H9 (cell line): Measurements from ENCODE around the gene FANCG. TPM values are rescaled to one million over a fixed set of nuclear protein-coding genes. Genes with fewer than 3 reads are reported as not detected.

Experiments
- DNase-seq: peaks from one replicate; pipeline ENCODE4 v3.0.0-alpha.2; 2017
- H2AFZ ChIP-seq: one replicate; pipeline ENCODE4 v1.6.1; 2013; ENCODE audit warnings: mild to moderate bottlenecking, low read length, control low read depth, moderate library complexity
- H2AK5ac ChIP-seq: 2 replicates; pipeline ENCODE4 v1.6.1; 2013; ENCODE audit warnings: low read length, control low read depth, mixed read lengths; ENCODE audit not compliant: insufficient read length
- H2BK120ac ChIP-seq: one replicate; pipeline ENCODE4 v1.6.1; 2013; ENCODE audit warnings: low read depth, mild to moderate bottlenecking, low read length, control low read depth, inconsistent platforms; ENCODE audit not compliant: poor library complexity, severe bottlenecking
- H2BK12ac ChIP-seq: 2 replicates; pipeline ENCODE4 v1.6.1; 2013; ENCODE audit warnings: low read length, control low read depth, mixed read lengths, low read depth; ENCODE audit not compliant: insufficient read length
- H2BK15ac ChIP-seq: 2 replicates; pipeline ENCODE4 v1.6.1; 2013; ENCODE audit warnings: low read depth, low read length, control low read depth
- H2BK20ac ChIP-seq: one replicate; pipeline ENCODE4 v1.6.1; 2013; ENCODE audit warnings: low read depth, mild to moderate bottlenecking, low read length, control low read depth, inconsistent platforms; ENCODE audit not compliant: poor library complexity, severe bottlenecking
- H2BK5ac ChIP-seq: 2 replicates; pipeline ENCODE4 v1.6.1; 2013; ENCODE audit warnings: low read length, control low read depth, mixed read lengths; ENCODE audit not compliant: insufficient read length
- H3K14ac ChIP-seq: 2 replicates; pipeline ENCODE4 v1.6.1; 2013; ENCODE audit warnings: low read length, control low read depth; ENCODE audit not compliant: insufficient read depth
- H3K18ac ChIP-seq: 2 replicates; pipeline ENCODE4 v1.6.1; 2013; ENCODE audit warnings: low read depth, mild to moderate bottlenecking, mixed read lengths, low read length, control low read depth; ENCODE audit not compliant: insufficient read length
- H3K23ac ChIP-seq: 2 replicates; pipeline ENCODE4 v1.6.1; 2013; ENCODE audit warnings: low read length, control low read depth, mixed read lengths, low read depth; ENCODE audit not compliant: insufficient read length
- H3K23me2 ChIP-seq: 2 replicates; pipeline ENCODE4 v1.6.1; 2013; ENCODE audit warnings: low read depth, mild to moderate bottlenecking, mixed read lengths, low read length, control low read depth; ENCODE audit not compliant: insufficient read length, poor library complexity, severe bottlenecking
- H3K27ac ChIP-seq: 2 replicates; pipeline ENCODE4 v1.5.1; 2013; ENCODE audit warnings: low read length, control low read depth, mixed read lengths, low read depth; ENCODE audit not compliant: insufficient read length
- H3K27me3 ChIP-seq: 2 replicates; pipeline ENCODE4 v1.6.1; 2013; ENCODE audit warnings: low read length, control low read depth, inconsistent platforms; ENCODE audit not compliant: insufficient read depth
- H3K4ac ChIP-seq: 2 replicates; pipeline ENCODE4 v1.6.1; 2013; ENCODE audit warnings: low read depth, mild to moderate bottlenecking, control low read depth, inconsistent platforms, low read length, moderate library complexity
- H3K4me1 ChIP-seq: 2 replicates; pipeline ENCODE4 v1.6.1; 2013; ENCODE audit warnings: low read length, control low read depth, inconsistent platforms; ENCODE audit not compliant: insufficient read depth
- H3K4me2 ChIP-seq: 2 replicates; pipeline ENCODE4 v1.6.1; 2013; ENCODE audit warnings: low read length, control low read depth, mixed read lengths; ENCODE audit not compliant: insufficient read length, insufficient read depth
- H3K56ac ChIP-seq: 2 replicates; pipeline ENCODE4 v1.6.1; 2013; ENCODE audit warnings: low read depth, mild to moderate bottlenecking, mixed read lengths, low read length, control low read depth; ENCODE audit not compliant: insufficient read length
- H3K79me1 ChIP-seq: 2 replicates; pipeline ENCODE4 v1.6.1; 2013; ENCODE audit warnings: low read depth, mild to moderate bottlenecking, moderate library complexity, low read length, control low read depth, inconsistent platforms; ENCODE audit not compliant: insufficient read depth, poor library complexity, severe bottlenecking
- H3K79me2 ChIP-seq: 2 replicates; pipeline ENCODE4 v1.6.1; 2013; ENCODE audit warnings: low read length, control low read depth, inconsistent platforms; ENCODE audit not compliant: insufficient read depth
- H3K9ac ChIP-seq: 2 replicates; pipeline ENCODE4 v1.6.1; 2013; ENCODE audit warnings: low read length, control low read depth, mixed read lengths; ENCODE audit not compliant: insufficient read length; ENCODE audit errors: extremely low read depth
- H3K9me3 ChIP-seq: one replicate; pipeline ENCODE4 v1.6.1; 2013; ENCODE audit warnings: low read depth, low read length, inconsistent platforms; ENCODE audit not compliant: control insufficient read depth
- H3T11ph ChIP-seq: one replicate; pipeline ENCODE4 v1.6.1; 2013; ENCODE audit warnings: mild to moderate bottlenecking, low read length, control low read depth, inconsistent platforms
- H4K20me1 ChIP-seq: one replicate; pipeline ENCODE4 v1.6.1; 2013; ENCODE audit not compliant: control insufficient read depth, insufficient read length, insufficient read depth
- H4K5ac ChIP-seq: 2 replicates; pipeline ENCODE4 v1.6.1; 2013; ENCODE audit warnings: low read depth, mild to moderate bottlenecking, mixed read lengths, low read length, control low read depth; ENCODE audit not compliant: insufficient read length
- H4K8ac ChIP-seq: replicated peaks from 2 replicates; pipeline ENCODE4 v1.6.1; 2013; ENCODE audit warnings: low read length, control low read depth, mixed read lengths, low read depth; ENCODE audit not compliant: insufficient read length
- H4K91ac ChIP-seq: 2 replicates; pipeline ENCODE4 v1.6.1; 2013; ENCODE audit warnings: low read depth, mild to moderate bottlenecking, moderate library complexity, mixed read lengths, low read length, control low read depth; ENCODE audit not compliant: insufficient read length
- H3K27ac Mint-ChIP-seq, 3 experiments: 2 replicates in 2 of 3; 3 replicates in 1 of 3; pipeline ENCODE4 v1.8.0; 2020 to 2021; ENCODE audit warnings: mixed read lengths in 3 of 3, mild to moderate bottlenecking in 1 of 3, moderate library complexity in 1 of 3
- H3K27me3 Mint-ChIP-seq: 2 replicates; pipeline ENCODE4 v1.8.0; 2021; ENCODE audit warnings: low read depth, mild to moderate bottlenecking, moderate library complexity, mixed read lengths
- H3K36me3 Mint-ChIP-seq, 3 experiments: 2 replicates in 2 of 3; 3 replicates in 1 of 3; pipeline ENCODE4 v1.8.0; 2020 to 2021; ENCODE audit warnings: low read depth in 3 of 3, mixed read lengths in 3 of 3; ENCODE audit not compliant: insufficient read depth in 1 of 3
- H3K4me1 Mint-ChIP-seq, 2 experiments: 2 replicates each; pipeline ENCODE4 v1.8.0; 2020; ENCODE audit warnings: mixed read lengths in 2 of 2
- H3K4me3 Mint-ChIP-seq, 2 experiments: 2 replicates in 1 of 2; 3 replicates in 1 of 2; pipeline ENCODE4 v1.8.0; 2020 to 2021; ENCODE audit warnings: mild to moderate bottlenecking in 2 of 2, mixed read lengths in 2 of 2, moderate library complexity in 1 of 2
- H3K9me3 Mint-ChIP-seq, 2 experiments: 2 replicates in 1 of 2; 3 replicates in 1 of 2; pipeline ENCODE4 v1.8.0; 2020; ENCODE audit warnings: mild to moderate bottlenecking in 2 of 2, mixed read lengths in 2 of 2, moderate library complexity in 1 of 2
- CTCF ChIP-seq: fragments of 200-600 bp; sonication (generic); conservative IDR thresholded peaks from 3 replicates; pipeline ENCODE4 v1.8.0; 2021; ENCODE audit warnings: antibody characterized with exemption, mild to moderate bottlenecking
- WGBS: extraction: QIAGEN DNeasy Blood & Tissue Kit; methylation state at CpG from one replicate; pipeline ENCODE4 v1.1.7; 2013; ENCODE audit warnings: missing lambda C conversion rate, low lambda C conversion rate, mixed read lengths; ENCODE audit not compliant: insufficient read length; ENCODE audit errors: extremely low coverage; 5-methylcytosine and 5-hydroxymethylcytosine counted together
- total RNA-seq: library from RNA; stranded (reverse); gene quantifications from 2 replicates; pipeline ENCODE4 v1.2.1, GENCODE V29; 2021

FANCG gene
- total RNA-seq, 1 experiment from 2014 or later: 86.9 TPM

GRCh38 chr9:35029852-35030251, 49.9 kb downstream of the FANCG start:
- no peak overlapping the region for H3K14ac ChIP-seq
- H3K9me3 ChIP-seq: peaks cover 20% of the 10 kb centered on the region
- H3K79me2 ChIP-seq: no peaks in the 10 kb centered on the region
- H2BK12ac ChIP-seq: no peak overlapping the region
- H3K4me2 ChIP-seq: no peak overlapping the region
- H3K4me1 Mint-ChIP-seq: peaks cover 30 to 31% of the 10 kb centered on the region in 2 experiments
- H3T11ph ChIP-seq: no peak overlapping the region
- no peak overlapping the region; a peak in 1 of 7 replicates for H3K27ac Mint-ChIP-seq
- no peaks in the 10 kb centered on the region for H4K20me1 ChIP-seq
- TF ChIP-seq CTCF: no peak
- H4K8ac ChIP-seq: no peak overlapping the region
- no peak overlapping the region for H2AK5ac ChIP-seq
- H2BK5ac ChIP-seq: no peak overlapping the region
- no peak overlapping the region for H4K5ac ChIP-seq
- peaks cover 23 to 25% of the 10 kb centered on the region in 2 experiments; a peak in 4 of 5 replicates for H3K9me3 Mint-ChIP-seq
- no peak overlapping the region for H3K4ac ChIP-seq
- no peak overlapping the region for H3K56ac ChIP-seq
- no peak overlapping the region for H3K27ac ChIP-seq
- peaks cover 17 to 33% (median 28%) of the 10 kb centered on the region in 3 experiments for H3K36me3 Mint-ChIP-seq
- H3K4me3 Mint-ChIP-seq: no peak overlapping the region
- H2BK120ac ChIP-seq: no peak overlapping the region
- H3K79me1 ChIP-seq: no peaks in the 10 kb centered on the region
- H3K23me2 ChIP-seq: no peaks in the 10 kb centered on the region
- H3K23ac ChIP-seq: no peak overlapping the region
- no peak overlapping the region for H2BK15ac ChIP-seq
- no CpG with 5 or more reads among the region's 2 CpGs for WGBS
- no peaks in the 10 kb centered on the region; the same call in 1 of the 2 replicates for H3K4me1 ChIP-seq
- no peak overlapping the region for H2AFZ ChIP-seq
- H3K18ac ChIP-seq: no peak overlapping the region
- no peak overlapping the region for H3K9ac ChIP-seq
- H3K27me3 ChIP-seq: no peaks in the 10 kb centered on the region
- no peak for DNase-seq
- no peaks in the 10 kb centered on the region for H3K27me3 Mint-ChIP-seq
- H2BK20ac ChIP-seq: no peak overlapping the region
- no peak overlapping the region for H4K91ac ChIP-seq
